GM19463 (cell line): ENCODE results near the gene BMP8A.
A peak's percentile ranks its signal among the peaks of the same experiment; 100 is the strongest.
"Not testable (repeated sequence)": the region's sequence is repeated elsewhere in the genome, so short reads cannot be mapped to it uniquely, and the experiment has no call there.

Experiments used
- ATAC-seq: cut with Tn5 transposase; IDR thresholded peaks from one replicate; pipeline ENCODE4 v1.9.1; 2021; ENCODE audit warnings: mild to moderate bottlenecking, moderate library complexity; ENCODE audit not compliant: unreplicated experiment

The BMP8A gene

GRCh38 chr1:39491146-39491921 lies at the start of gene BMP8A:
Gene BMP8A, plus strand, starts transcription at chr1:39491636. Its CDS starts 356 bp downstream, at chr1:39491992.
- peak; percentile 82 for ATAC-seq

GRCh38 chr1:39441797-39442196 lies 49.6 kb upstream of the BMP8A start:
- ATAC-seq = no peak

- ATAC-seq = no peak
Measured at GRCh38 chr1:39445573-39445972, 45.9 kb upstream of the BMP8A start.

- no peak for ATAC-seq
Measured at GRCh38 chr1:39446986-39447567, 44.4 kb upstream of the BMP8A start.

GRCh38 chr1:39450041-39450440 lies 41.4 kb upstream of the BMP8A start:
- ATAC-seq = not testable (repeated sequence)

GRCh38 chr1:39450956-39451606 lies 40.4 kb upstream of the BMP8A start:
- no peak for ATAC-seq

- no peak for ATAC-seq
Measured at GRCh38 chr1:39452081-39452480, 39.4 kb upstream of the BMP8A start.

- no peak for ATAC-seq
Measured at GRCh38 chr1:39452540-39452939, 38.9 kb upstream of the BMP8A start.

GRCh38 chr1:39453603-39454002 lies 37.8 kb upstream of the BMP8A start:
- ATAC-seq = no peak

- ATAC-seq = no peak
Measured at GRCh38 chr1:39458991-39459390, 32.4 kb upstream of the BMP8A start.

- ATAC-seq = no peak
Measured at GRCh38 chr1:39462074-39462473, 29.4 kb upstream of the BMP8A start.

GRCh38 chr1:39466413-39467107 lies 24.9 kb upstream of the BMP8A start:
- ATAC-seq = no peak

GRCh38 chr1:39467108-39467720 lies 24.2 kb upstream of the BMP8A start:
- ATAC-seq = not testable (repeated sequence)

- no peak for ATAC-seq
Measured at GRCh38 chr1:39469150-39469549, 22.3 kb upstream of the BMP8A start.

GRCh38 chr1:39470040-39470439 lies 21.4 kb upstream of the BMP8A start:
- no peak for ATAC-seq

GRCh38 chr1:39472826-39473225 lies 18.6 kb upstream of the BMP8A start:
- ATAC-seq = no peak

GRCh38 chr1:39473324-39473723 lies 18.1 kb upstream of the BMP8A start:
- ATAC-seq = no peak

GRCh38 chr1:39474810-39475209 lies 16.6 kb upstream of the BMP8A start:
- ATAC-seq = no peak

- not testable (repeated sequence) for ATAC-seq
Measured at GRCh38 chr1:39475551-39475950, 15.9 kb upstream of the BMP8A start.

GRCh38 chr1:39478126-39478915 lies 13.1 kb upstream of the BMP8A start:
- no peak for ATAC-seq
